AG10803 (cell line): ENCODE data around the gene CDCA4.
A peak's percentile ranks its signal among the peaks of the same experiment; 100 is the strongest.

ENCODE experiments used
- DNase-seq: peaks from one replicate; pipeline ENCODE4 v3.0.0; 2010; ENCODE audit warnings: low read depth
- H3K4me3 ChIP-seq: 2 replicates; pipeline ENCODE4 v1.5.1; 2011; ENCODE audit warnings: mild to moderate bottlenecking, low read length, control low read depth
- CTCF ChIP-seq: conservative IDR thresholded peaks from 2 replicates; pipeline ENCODE4 v1.5.1; 2011; ENCODE audit warnings: mild to moderate bottlenecking, low read length, control low read depth, inconsistent platforms

The CDCA4 gene

GRCh38 chr14:104975481-104976197 is 45.2 kb downstream of the CDCA4 start:
- H3K4me3 ChIP-seq, result no peak overlapping the region
- TF ChIP-seq CTCF, result no peak; the same call in 1 of the 2 replicates
- no peak for DNase-seq

- DNase-seq, result no peak
- no peak for TF ChIP-seq CTCF
- no peak overlapping the region for H3K4me3 ChIP-seq
These were observed 46.1 kb downstream of the CDCA4 start for GRCh38 chr14:104974665-104975390.

GRCh38 chr14:104974146-104974541 is 46.7 kb downstream of the CDCA4 start:
- TF ChIP-seq CTCF, result no peak

GRCh38 chr14:104973385-104974145 is 47.3 kb downstream of the CDCA4 start:
- H3K4me3 ChIP-seq, result peak overlapping the region; percentile 27
- peak; percentile 84 for DNase-seq
- no peak for TF ChIP-seq CTCF

More at GRCh38 chr14:104974146-104974541, 46.7 kb downstream of the CDCA4 start:
- no peak for DNase-seq
- peak overlapping the region; percentile 16 for H3K4me3 ChIP-seq

- peak; percentile 95 for DNase-seq
- peak overlapping the region; percentile 13; the same call in 1 of the 2 replicates for H3K4me3 ChIP-seq
- no peak for TF ChIP-seq CTCF
These were observed 47.8 kb downstream of the CDCA4 start for GRCh38 chr14:104973135-104973384.

GRCh38 chr14:104972301-104973134 is 48.4 kb downstream of the CDCA4 start:
- TF ChIP-seq CTCF, result peak; percentile 30
- peak; percentile 80 for DNase-seq
- H3K4me3 ChIP-seq, result peak overlapping the region; percentile 13; the same call in 1 of the 2 replicates
